Lower leg skin (tissue), 3 donors: Measurements from ENCODE around the gene GPR61.

Source experiments
- CTCF ChIP-seq, 3 donors: fragments of 450-650 bp; IDR thresholded peaks; one replicate each; pipeline ENCODE4 v1.5.1; 2016; ENCODE audit warnings: antibody characterized with exemption in 3 of 3, mild to moderate bottlenecking in 3 of 3, moderate library complexity in 2 of 3
- POLR2A ChIP-seq, 2 donors: fragments of 450-650 bp; IDR thresholded peaks; one replicate each; pipeline ENCODE4 v1.6.1; 2016 to 2017; ENCODE audit warnings: antibody characterized with exemption in 2 of 2, mild to moderate bottlenecking in 1 of 2, moderate library complexity in 1 of 2

- TF ChIP-seq POLR2A (IDR thresholded peaks at IDR 0.05) (no peak), CTCF (IDR thresholded peaks at IDR 0.05) (no peak)
These were observed 34.7 kb upstream of the GPR61 start for GRCh38 chr1:109504974-109505373.
